Measurements from ENCODE around the gene CCSER1. TPM values are rescaled to one million over a fixed set of nuclear protein-coding genes. Genes with fewer than 3 reads are reported as not detected.

Gene CCSER1
- total and polyA plus RNA-seq, 8 donors, result 2.0 to 9.0 (median 4.2) TPM

GRCh38 chr4:91567594-91567993 is 1440.4 kb downstream of the CCSER1 start:
- ATAC-seq (no peak), DNase-seq (no peak)
- peaks cover 0 to 59% of the 10 kb centered on the region in 2 donors for H3K9me3 ChIP-seq
- intact Hi-C loops (cut with DNase I), result no loop called here
- H3K4me1 ChIP-seq, result no peaks in the 10 kb centered on the region
- no peak for TF ChIP-seq CTCF (IDR thresholded peaks at IDR 0.05)
- no peaks in the 10 kb centered on the region for H3K36me3 ChIP-seq
- no peaks in the 10 kb centered on the region for H3K27me3 ChIP-seq
- no peak overlapping the region for H3K27ac ChIP-seq
- no peak overlapping the region for H3K4me3 ChIP-seq

DNA sequence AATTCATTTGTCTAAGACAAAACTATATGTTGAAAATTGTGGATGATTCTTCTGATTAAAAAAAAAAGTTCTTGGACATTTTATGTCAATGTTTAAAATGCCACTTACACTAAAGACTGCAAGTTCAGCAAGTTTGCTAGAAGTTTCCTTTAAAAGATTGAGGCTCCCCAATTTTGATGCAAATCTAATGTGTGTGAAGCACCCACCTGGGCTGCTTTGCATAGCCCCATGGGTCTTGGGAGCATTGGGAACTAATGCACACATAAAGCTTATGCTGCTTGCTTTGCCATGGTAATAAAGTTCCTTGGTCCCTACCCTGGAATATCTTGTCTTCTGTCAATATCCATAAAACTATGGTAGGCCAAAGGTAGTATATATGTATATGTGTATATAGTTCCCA is 1450.7 kb downstream of the CCSER1 start:
- H3K9me3 ChIP-seq, result peaks cover 0 to 9% of the 10 kb centered on the region in 2 donors
- H3K27me3 ChIP-seq, result no peaks in the 10 kb centered on the region
- TF ChIP-seq CTCF (IDR thresholded peaks at IDR 0.05), result no peak
- ATAC-seq, result no peak
- no peak overlapping the region for H3K27ac ChIP-seq
- no peaks in the 10 kb centered on the region for H3K4me1 ChIP-seq
- no peaks in the 10 kb centered on the region for H3K36me3 ChIP-seq
- DNase-seq, result no peak
- no peak overlapping the region for H3K4me3 ChIP-seq
- intact Hi-C loops (cut with DNase I), result no loop called here

GRCh38 chr4:91590260-91590659 is 1463.1 kb downstream of the CCSER1 start:
- ATAC-seq (no peak), DNase-seq (no peak)
- no peak for TF ChIP-seq CTCF (IDR thresholded peaks at IDR 0.05)
- no peaks in the 10 kb centered on the region for H3K9me3 ChIP-seq
- intact Hi-C loops (cut with DNase I), result no loop called here
- no peaks in the 10 kb centered on the region for H3K4me1 ChIP-seq
- no peaks in the 10 kb centered on the region for H3K27me3 ChIP-seq
- H3K36me3 ChIP-seq, result no peaks in the 10 kb centered on the region
- no peak overlapping the region for H3K4me3 ChIP-seq
- no peak overlapping the region for H3K27ac ChIP-seq

GRCh38 chr4:91592125-91592524 is 1464.9 kb downstream of the CCSER1 start:
- DNase-seq, result no peak
- H3K9me3 ChIP-seq, result no peaks in the 10 kb centered on the region
- no peak for TF ChIP-seq CTCF (IDR thresholded peaks at IDR 0.05)
- no peaks in the 10 kb centered on the region for H3K27me3 ChIP-seq
- no peak for ATAC-seq
- no peak overlapping the region for H3K4me3 ChIP-seq
- no peaks in the 10 kb centered on the region for H3K4me1 ChIP-seq
- intact Hi-C loops (cut with DNase I), result no loop called here
- H3K36me3 ChIP-seq, result no peaks in the 10 kb centered on the region
- H3K27ac ChIP-seq, result no peak overlapping the region

DNA sequence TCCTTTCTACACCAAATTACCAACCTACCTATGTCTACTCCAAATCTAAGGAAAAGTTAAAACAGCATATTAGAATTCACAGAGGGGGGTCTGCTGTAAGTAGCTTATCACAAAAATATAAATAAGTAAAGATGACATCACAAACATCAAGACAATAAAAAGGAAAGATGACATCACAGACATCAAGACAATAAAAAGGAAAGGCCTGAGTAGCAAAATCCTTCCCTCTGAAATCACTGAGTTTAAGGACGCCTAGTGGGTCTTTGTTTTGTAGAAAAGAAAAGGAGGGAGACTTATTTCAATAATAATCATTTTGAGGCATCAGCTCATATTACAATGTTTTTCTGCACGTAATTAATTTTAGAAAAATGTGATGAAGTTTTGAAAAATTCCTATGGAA is 1469.5 kb downstream of the CCSER1 start:
- Histone ChIP-seq H3K9me3 (no peaks in the 10 kb centered on the region), H3K27ac (no peak overlapping the region), H3K27me3 (no peaks in the 10 kb centered on the region), H3K36me3 (no peaks in the 10 kb centered on the region), H3K4me1 (no peaks in the 10 kb centered on the region), H3K4me3 (no peak overlapping the region)
- intact Hi-C loops (cut with DNase I), result no loop called here
- ATAC-seq (no peak), DNase-seq (no peak)
- TF ChIP-seq CTCF (IDR thresholded peaks at IDR 0.05), result no peak
